Islet of Langerhans (tissue), 1 donor: Measurements from ENCODE around the gene PDZD2.
"Not testable (repeated sequence)": the region's sequence is repeated elsewhere in the genome, so short reads cannot be mapped to it uniquely, and the experiment has no call there.

Source experiments
- FAIRE-seq: peaks from one replicate; lab custom pipeline; 2011; peaks lifted over from hg19 to GRCh38; lab: Jason Lieb, UNC

The PDZD2 gene

GRCh38 chr5:32107291-32107690 is 468.4 kb downstream of the PDZD2 start:
- FAIRE-seq: no peak

GRCh38 chr5:32108167-32108566 is 469.2 kb downstream of the PDZD2 start:
- FAIRE-seq: no peak

DNA sequence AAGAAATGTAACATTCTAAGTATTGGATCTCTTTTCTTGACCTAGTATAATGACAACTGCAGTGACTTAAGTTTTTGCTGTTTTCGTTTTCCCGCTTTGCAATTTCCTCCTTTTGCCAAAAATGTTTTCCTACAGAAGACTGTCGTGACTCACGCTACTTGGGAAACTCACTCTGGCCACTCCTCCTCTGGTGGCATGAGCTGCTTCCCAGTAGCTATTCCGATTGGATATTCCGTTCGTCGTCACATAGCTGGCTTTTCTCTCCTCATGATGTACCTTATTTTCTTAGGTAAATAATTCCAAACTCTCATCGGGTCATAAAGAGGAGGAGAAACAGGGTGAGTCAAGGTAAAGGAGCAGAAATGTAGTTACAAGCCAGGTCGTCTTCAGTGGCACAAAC is 470.3 kb downstream of the PDZD2 start:
- FAIRE-seq: no peak

DNA sequence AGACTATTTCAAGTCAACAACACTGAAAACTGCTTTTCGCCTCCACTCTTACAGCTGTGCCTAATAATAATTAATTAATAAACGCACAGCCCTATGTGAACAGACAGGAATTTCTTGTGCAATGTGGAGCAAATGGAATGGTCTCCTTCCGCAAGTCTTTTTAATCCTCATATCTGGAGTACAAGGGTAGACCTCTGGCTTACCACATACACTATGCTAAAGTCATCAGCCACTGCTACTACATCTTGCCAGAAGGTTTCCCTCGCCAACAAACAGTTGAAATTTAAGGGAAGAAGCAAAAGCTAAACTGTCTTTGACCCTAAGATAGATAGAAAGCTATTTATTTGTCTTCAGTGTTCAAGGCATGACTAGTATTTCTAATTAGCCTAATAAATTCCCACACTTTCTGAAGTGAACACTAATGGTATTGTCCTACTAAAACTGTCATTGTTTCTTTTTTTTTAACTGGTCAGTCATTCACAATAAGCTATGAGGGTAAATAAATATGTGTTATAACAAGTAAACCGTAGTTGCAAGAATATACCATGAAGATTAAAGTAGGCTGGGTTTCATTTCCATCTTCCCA is 471.3 kb downstream of the PDZD2 start:
- no peak for FAIRE-seq

GRCh38 chr5:32115985-32116384 is 477.1 kb downstream of the PDZD2 start:
- no peak for FAIRE-seq

GRCh38 chr5:32116574-32117313 is 477.8 kb downstream of the PDZD2 start:
- FAIRE-seq: no peak

DNA sequence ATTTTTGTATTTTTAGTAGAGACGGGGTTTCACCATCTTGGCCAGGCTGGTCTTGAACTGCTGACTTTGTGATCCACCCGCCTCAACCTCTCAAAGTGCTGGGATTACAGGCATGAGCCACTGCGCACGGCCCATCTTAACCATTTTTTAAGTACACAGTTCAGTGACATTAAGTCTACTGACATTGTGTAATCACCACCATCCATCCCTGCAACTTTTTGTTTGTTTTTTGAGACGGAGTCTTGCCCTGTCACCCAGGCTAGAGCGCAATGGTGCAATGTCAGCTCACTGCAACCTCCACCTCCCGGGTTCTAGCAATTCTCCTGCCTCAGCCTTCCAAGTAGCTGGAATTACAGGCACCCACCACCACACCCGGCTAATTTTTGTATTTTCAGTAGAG is 480.0 kb downstream of the PDZD2 start:
- not testable (repeated sequence) for FAIRE-seq

- no peak for FAIRE-seq
Observed at GRCh38 chr5:32123058-32123805, 484.3 kb downstream of the PDZD2 start.

GRCh38 chr5:32123889-32124676 is 485.2 kb downstream of the PDZD2 start:
- peak; percentile 79 for FAIRE-seq

DNA sequence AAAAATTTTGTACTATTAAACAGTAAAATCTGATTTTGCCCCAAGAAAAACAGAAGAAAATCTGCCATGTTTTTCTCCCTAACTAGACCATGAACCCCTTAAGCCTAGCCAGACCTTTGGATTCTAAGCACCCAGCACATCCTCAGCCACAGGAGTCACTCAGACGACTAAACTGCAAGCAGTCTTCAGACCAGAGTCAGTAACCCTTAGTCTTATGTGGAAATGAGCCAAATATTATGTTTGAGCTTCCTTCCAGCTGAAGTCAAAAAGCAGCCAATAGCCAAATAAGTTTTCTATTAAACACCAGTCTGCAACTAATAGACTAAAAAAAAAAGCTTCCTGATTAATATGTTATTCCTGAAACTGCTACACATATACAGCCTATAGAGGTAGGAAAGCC is 487.8 kb downstream of the PDZD2 start:
- FAIRE-seq: no peak

GRCh38 chr5:32127711-32128110 is 488.8 kb downstream of the PDZD2 start:
- no peak for FAIRE-seq

GRCh38 chr5:32129074-32129598 is 490.2 kb downstream of the PDZD2 start:
- peak; percentile 81 for FAIRE-seq

DNA sequence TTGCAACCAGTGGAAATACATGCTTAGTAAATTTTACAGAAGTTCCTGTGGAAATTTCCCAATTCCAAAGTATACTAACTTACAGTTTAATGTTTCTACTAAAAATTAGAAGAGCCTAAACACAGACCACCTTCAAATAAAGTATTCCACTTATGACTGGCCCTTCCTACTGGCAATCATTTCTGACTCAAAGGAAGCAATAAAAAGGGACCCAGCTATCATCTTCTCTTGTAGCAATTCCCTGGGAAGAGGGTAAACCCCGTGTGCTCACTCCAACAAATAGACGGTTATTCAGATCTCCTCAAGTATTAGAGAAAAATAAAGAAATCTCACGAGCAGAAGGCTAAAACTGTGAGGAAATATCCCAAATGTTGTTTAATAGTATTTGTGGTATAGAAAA is 491.9 kb downstream of the PDZD2 start:
- FAIRE-seq: no peak

- no peak for FAIRE-seq
Observed at GRCh38 chr5:32131604-32132003, 492.7 kb downstream of the PDZD2 start.

- FAIRE-seq: no peak
Observed at GRCh38 chr5:32132757-32133156, 493.8 kb downstream of the PDZD2 start.

GRCh38 chr5:32135086-32135485 is 496.2 kb downstream of the PDZD2 start:
- no peak for FAIRE-seq

DNA sequence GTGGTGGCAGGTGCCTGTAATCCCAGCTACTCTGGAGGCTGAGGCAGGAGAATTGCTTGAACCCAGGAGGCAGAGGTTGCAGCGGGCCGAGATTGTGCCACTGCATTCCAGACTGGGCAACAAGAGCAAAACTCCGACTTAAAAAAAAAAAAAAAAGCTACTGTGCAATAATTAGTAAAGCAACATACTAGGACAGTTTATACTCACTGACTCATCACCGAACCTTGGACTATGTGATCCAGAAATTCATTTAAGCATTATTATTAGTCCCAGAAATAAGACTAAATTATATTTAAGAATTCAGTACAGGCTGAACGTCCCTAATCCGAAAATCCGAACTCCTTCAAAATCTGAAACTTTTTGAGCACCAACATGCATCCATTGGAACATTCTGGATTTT is 497.4 kb downstream of the PDZD2 start:
- FAIRE-seq: no peak

GRCh38 chr5:32138839-32139493 is 500.0 kb downstream of the PDZD2 start:
- no peak for FAIRE-seq

GRCh38 chr5:32143617-32144377 is 504.9 kb downstream of the PDZD2 start:
- peak; percentile 27 for FAIRE-seq

DNA sequence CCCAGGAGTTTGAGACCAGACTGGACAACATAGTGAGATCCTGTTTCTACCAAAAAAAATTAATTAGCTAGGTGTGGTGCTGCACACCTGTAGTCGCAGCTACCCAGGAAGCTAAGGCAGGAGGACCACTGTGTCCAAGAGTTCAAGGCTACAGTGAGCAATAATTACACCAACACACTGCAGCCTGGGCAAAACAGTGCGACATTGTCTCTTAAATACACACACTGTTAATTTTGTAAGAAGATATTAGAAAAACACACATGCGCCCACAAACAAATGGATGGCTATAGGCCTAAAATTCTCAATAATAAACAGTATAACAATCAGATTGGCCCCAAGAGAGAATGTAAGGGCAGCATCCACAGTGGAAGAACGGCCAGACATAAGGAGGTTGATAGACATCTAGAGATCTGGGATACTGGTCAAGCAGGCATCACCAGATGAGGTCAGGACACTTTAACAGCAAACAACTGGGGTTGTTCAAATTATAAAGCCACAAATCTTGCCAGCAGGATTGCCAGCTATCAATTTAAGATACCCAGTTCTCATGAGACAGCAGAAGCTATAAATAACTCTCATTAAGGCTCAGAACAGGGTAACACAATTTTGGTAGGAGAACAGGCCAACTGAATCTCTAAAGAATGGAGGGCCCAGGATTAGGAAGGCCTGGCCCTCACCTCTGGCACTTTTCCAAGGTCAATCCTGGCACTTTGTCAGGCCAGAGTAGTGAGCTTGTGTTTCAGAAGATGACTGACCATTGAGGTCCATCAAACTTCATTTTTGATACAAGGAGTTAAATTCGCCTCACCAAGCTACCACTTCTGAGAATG is 505.7 kb downstream of the PDZD2 start:
- FAIRE-seq: no peak
